Natural killer cell (primary cell): Measurements from ENCODE around the gene RSPRY1. TPM values are rescaled to one million over a fixed set of nuclear protein-coding genes. Genes with fewer than 3 reads are reported as not detected.

ENCODE experiments used
- ATAC-seq, 3 donors: fragments of 150-1000 bp in 2 of 3; fragments of 200-7000 bp in 1 of 3; cut with Tn5 transposase; 1 replicate in 1 of 3; 2 replicates in 2 of 3; pipeline ENCODE4 v1.10.0; 2021; ENCODE audit warnings: mild to moderate bottlenecking in 2 of 3, moderate library complexity in 2 of 3
- DNase-seq, 2 donors: peaks; one replicate each; pipeline versions ENCODE4 v3.0.0 to v3.0.0-alpha.2; 2013 to 2021; ENCODE audit warnings: mixed read lengths in 1 of 2
- H3K27ac ChIP-seq: one replicate; pipeline ENCODE4 v1.5.1; 2013; ENCODE audit warnings: mild to moderate bottlenecking, low read length
- H3K27me3 ChIP-seq: one replicate; pipeline ENCODE4 v1.6.1; 2013; ENCODE audit warnings: low read length; ENCODE audit not compliant: control insufficient read depth, insufficient read depth
- H3K36me3 ChIP-seq: one replicate; pipeline ENCODE4 v1.6.1; 2013; ENCODE audit warnings: low read length; ENCODE audit not compliant: control insufficient read depth, insufficient read depth
- H3K4me1 ChIP-seq: one replicate; pipeline ENCODE4 v1.6.1; 2013; ENCODE audit warnings: low read length; ENCODE audit not compliant: control insufficient read depth, insufficient read depth
- H3K4me3 ChIP-seq: one replicate; pipeline ENCODE4 v1.5.1; 2013; ENCODE audit warnings: low read length
- H3K9me3 ChIP-seq: one replicate; pipeline ENCODE4 v1.6.1; 2013; ENCODE audit warnings: low read length; ENCODE audit not compliant: control insufficient read depth, insufficient read depth
- H3K27ac Mint-ChIP-seq, 2 donors: one replicate each; pipeline ENCODE4 v1.8.0; 2022; ENCODE audit warnings: mild to moderate bottlenecking in 2 of 2, mixed read lengths in 2 of 2, moderate library complexity in 1 of 2
- H3K27me3 Mint-ChIP-seq, 2 donors: one replicate each; pipeline ENCODE4 v1.8.0; 2022; ENCODE audit warnings: low read depth in 2 of 2, mixed read lengths in 2 of 2
- H3K36me3 Mint-ChIP-seq: one replicate; pipeline ENCODE4 v1.8.0; 2022; ENCODE audit warnings: mixed read lengths
- H3K4me1 Mint-ChIP-seq, 2 donors: one replicate each; pipeline ENCODE4 v1.8.0; 2022; ENCODE audit warnings: mixed read lengths in 2 of 2
- H3K4me3 Mint-ChIP-seq: one replicate; pipeline ENCODE4 v1.8.0; 2022; ENCODE audit warnings: mild to moderate bottlenecking, moderate library complexity, mixed read lengths
- H3K9me3 Mint-ChIP-seq, 2 donors: one replicate each; pipeline ENCODE4 v1.8.0; 2022; ENCODE audit warnings: mixed read lengths in 2 of 2
- WGBS: methylation state at CpG from one replicate; pipeline ENCODE4 v1.1.7; 2013; ENCODE audit warnings: missing lambda C conversion rate; ENCODE audit not compliant: insufficient coverage; 5-methylcytosine and 5-hydroxymethylcytosine counted together
- intact Hi-C: fragments of 100-400 bp; cut with micrococcal nuclease; formaldehyde crosslinking; loops from one replicate; pipeline ENCODE4 v1.14.2; 2022
- total RNA-seq, 4 donors: library from RNA; stranded (reverse); fragments of 120-200 nt in 1 of 4; gene quantifications; one replicate each; pipeline versions ENCODE4 v1.2.3 to v1.2.4, GENCODE V29; 2013 to 2022
- TF ChIP-seq, protein P1 (sequence below): fragments of 200-600 bp; IDR thresholded peaks from one replicate; pipeline ENCODE4 v1.8.0; 2022; ENCODE audit warnings: antibody characterized with exemption

RSPRY1 gene
- total RNA-seq, 3 donors from 2014 or later (not counting 1 experiment from before 2014, with no cell fraction given) = 22.6 to 26.6 (median 23.4) TPM

DNA sequence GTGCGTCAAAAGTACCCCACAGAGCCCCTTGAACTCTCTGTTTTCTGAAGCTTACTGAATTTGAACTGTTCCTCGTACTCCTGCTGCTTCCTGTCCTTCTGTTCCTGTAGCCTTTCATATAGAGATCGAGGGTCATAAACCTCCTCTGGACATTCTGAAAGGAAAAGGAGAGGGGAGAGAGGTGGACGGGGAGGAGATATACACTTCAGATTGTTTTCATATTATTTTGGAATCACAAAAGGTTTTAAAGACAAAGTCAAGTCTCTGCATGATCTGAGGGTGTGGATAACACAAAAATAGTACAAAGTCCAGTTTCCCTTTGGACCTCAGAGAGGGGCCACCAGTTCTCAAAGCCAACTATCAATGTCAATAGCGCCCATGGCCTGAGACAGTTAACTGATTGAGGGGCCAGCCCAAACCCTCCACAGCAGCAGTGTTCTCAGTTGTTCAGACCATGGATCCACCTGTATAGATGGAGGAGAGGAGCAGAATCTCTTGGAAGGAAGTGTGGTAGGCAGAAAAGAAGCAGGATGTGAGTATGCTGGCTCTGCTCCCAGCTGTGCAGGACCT lies 13.3 kb upstream of the RSPRY1 start:
- intact Hi-C loops = no loop called here
- Mint-ChIP-seq H3K36me3 (peaks cover 25% of the 10 kb centered on the region), H3K4me3 (no peak overlapping the region), H3K9me3 (no peaks in the 10 kb centered on the region), H3K27ac (no peak overlapping the region), H3K27me3 (no peaks in the 10 kb centered on the region), H3K4me1 (peaks cover 0 to 5% of the 10 kb centered on the region in 2 donors)
- DNase-seq (no peak), ATAC-seq (no peak)
- peaks cover 46% of the 10 kb centered on the region for H3K36me3 ChIP-seq
- no peak overlapping the region for H3K4me3 ChIP-seq
- WGBS = 88% methylated on average over 5 of the region's 5 CpGs
- H3K9me3 ChIP-seq = no peaks in the 10 kb centered on the region
- H3K27ac ChIP-seq = no peak overlapping the region
- TF ChIP-seq, protein P1, sequence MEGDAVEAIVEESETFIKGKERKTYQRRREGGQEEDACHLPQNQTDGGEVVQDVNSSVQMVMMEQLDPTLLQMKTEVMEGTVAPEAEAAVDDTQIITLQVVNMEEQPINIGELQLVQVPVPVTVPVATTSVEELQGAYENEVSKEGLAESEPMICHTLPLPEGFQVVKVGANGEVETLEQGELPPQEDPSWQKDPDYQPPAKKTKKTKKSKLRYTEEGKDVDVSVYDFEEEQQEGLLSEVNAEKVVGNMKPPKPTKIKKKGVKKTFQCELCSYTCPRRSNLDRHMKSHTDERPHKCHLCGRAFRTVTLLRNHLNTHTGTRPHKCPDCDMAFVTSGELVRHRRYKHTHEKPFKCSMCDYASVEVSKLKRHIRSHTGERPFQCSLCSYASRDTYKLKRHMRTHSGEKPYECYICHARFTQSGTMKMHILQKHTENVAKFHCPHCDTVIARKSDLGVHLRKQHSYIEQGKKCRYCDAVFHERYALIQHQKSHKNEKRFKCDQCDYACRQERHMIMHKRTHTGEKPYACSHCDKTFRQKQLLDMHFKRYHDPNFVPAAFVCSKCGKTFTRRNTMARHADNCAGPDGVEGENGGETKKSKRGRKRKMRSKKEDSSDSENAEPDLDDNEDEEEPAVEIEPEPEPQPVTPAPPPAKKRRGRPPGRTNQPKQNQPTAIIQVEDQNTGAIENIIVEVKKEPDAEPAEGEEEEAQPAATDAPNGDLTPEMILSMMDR = no peak
- peaks cover 1% of the 10 kb centered on the region for H3K4me1 ChIP-seq
- no peaks in the 10 kb centered on the region for H3K27me3 ChIP-seq

DNA sequence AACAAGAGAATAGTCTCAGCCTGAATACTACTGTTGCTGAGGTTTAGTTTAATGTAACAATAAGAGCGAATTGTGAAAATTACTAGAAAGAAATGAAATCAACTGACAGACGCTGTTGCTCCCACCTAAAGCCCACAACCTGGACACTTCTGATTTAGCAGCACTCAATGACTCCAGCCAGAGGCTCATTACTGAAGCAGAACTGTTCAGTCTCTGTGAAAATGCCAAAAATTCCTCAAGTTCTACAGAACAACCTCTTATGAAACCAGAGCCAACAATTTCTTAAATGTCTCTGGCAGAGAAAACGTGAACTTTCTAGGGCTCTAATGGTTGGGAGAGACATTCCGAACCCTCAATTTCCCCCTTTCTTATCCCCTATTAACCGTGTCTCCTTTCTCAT lies 10.2 kb upstream of the RSPRY1 start:
- H3K27ac ChIP-seq = no peak overlapping the region
- H3K9me3 Mint-ChIP-seq = no peaks in the 10 kb centered on the region
- H3K4me3 Mint-ChIP-seq = no peak overlapping the region
- H3K4me1 Mint-ChIP-seq = peaks cover 0 to 5% of the 10 kb centered on the region in 2 donors
- no peaks in the 10 kb centered on the region for H3K27me3 Mint-ChIP-seq
- no peaks in the 10 kb centered on the region for H3K27me3 ChIP-seq
- peaks cover 29% of the 10 kb centered on the region for H3K36me3 ChIP-seq
- H3K27ac Mint-ChIP-seq = no peak overlapping the region
- H3K36me3 Mint-ChIP-seq = peaks cover 21% of the 10 kb centered on the region
- DNase-seq (no peak), ATAC-seq (no peak)
- TF ChIP-seq, protein P1 = no peak
- no peaks in the 10 kb centered on the region for H3K9me3 ChIP-seq
- 98% methylated on average over 5 of the region's 5 CpGs for WGBS
- no peak overlapping the region for H3K4me3 ChIP-seq
- intact Hi-C loops = no loop called here
- H3K4me1 ChIP-seq = no peaks in the 10 kb centered on the region

DNA sequence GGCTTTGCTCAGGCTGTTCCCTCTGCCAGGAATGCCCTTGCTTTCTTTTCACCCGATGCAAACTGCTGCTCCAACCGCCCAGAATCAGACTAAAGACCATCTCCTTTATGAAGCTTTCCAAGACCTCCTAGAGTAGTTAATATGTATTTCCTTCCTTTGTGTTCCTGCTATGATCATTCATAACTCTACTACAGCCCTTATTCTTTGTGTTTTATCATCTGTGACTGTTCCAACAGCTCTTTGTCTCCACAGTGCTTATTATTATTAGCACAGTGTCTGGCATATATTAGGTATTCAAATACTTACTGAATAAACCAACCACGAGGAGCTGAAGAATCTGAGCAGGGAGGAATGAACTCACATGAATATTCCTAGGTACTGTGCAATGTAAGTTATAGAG lies 7.9 kb upstream of the RSPRY1 start:
- peaks cover 6 to 10% of the 10 kb centered on the region in 2 donors for H3K4me1 Mint-ChIP-seq
- DNase-seq = no peak
- H3K27me3 Mint-ChIP-seq = no peaks in the 10 kb centered on the region
- H3K36me3 Mint-ChIP-seq = no peaks in the 10 kb centered on the region
- no peak overlapping the region for H3K4me3 Mint-ChIP-seq
- no peaks in the 10 kb centered on the region for H3K27me3 ChIP-seq
- 100% methylated on average over 3 of the region's 3 CpGs for WGBS
- no peak overlapping the region for H3K27ac ChIP-seq
- H3K4me3 ChIP-seq = no peak overlapping the region
- peaks cover 6% of the 10 kb centered on the region for H3K36me3 ChIP-seq
- no peak for ATAC-seq
- H3K27ac Mint-ChIP-seq = no peak overlapping the region
- no peaks in the 10 kb centered on the region for H3K9me3 Mint-ChIP-seq
- no peaks in the 10 kb centered on the region for H3K9me3 ChIP-seq
- TF ChIP-seq, protein P1 = no peak
- intact Hi-C loops = no loop called here
- no peaks in the 10 kb centered on the region for H3K4me1 ChIP-seq

DNA sequence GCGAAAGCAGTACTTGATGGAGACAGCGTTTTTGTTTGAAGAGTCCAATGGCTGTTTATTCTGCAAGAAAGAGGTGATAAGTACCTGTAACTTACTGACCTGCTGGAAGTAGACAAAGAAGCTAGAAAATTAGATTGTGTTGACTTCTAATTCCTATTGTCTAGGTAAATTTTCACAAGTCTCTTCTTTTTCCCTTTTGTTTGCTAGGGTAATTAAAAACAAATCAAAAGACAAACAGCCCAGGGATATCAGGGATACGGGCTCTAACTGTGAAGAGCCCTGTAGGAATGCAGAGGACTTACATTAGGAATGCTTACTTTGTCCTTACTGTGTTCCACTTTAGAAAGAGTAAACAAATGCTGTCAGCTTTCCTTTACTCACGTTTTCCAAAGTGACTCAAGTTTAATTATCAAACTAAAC lies 7.3 kb upstream of the RSPRY1 start:
- no peaks in the 10 kb centered on the region for H3K9me3 Mint-ChIP-seq
- peaks cover 8 to 11% of the 10 kb centered on the region in 2 donors for H3K4me1 Mint-ChIP-seq
- H3K27me3 ChIP-seq = no peaks in the 10 kb centered on the region
- no peak overlapping the region for H3K27ac ChIP-seq
- H3K4me3 Mint-ChIP-seq = no peak overlapping the region
- no peaks in the 10 kb centered on the region for H3K27me3 Mint-ChIP-seq
- WGBS = 100% methylated on average over 3 of the region's 4 CpGs
- no peaks in the 10 kb centered on the region for H3K4me1 ChIP-seq
- H3K27ac Mint-ChIP-seq = no peak overlapping the region
- ATAC-seq (no peak), DNase-seq (no peak)
- H3K4me3 ChIP-seq = no peak overlapping the region
- TF ChIP-seq, protein P1 = no peak
- no peaks in the 10 kb centered on the region for H3K9me3 ChIP-seq
- intact Hi-C loops = no loop called here
- no peaks in the 10 kb centered on the region for H3K36me3 Mint-ChIP-seq
- H3K36me3 ChIP-seq = peaks cover 3% of the 10 kb centered on the region
